Measurements from ENCODE around the gene MACO1.
"Not testable (repeated sequence)": the region's sequence is repeated elsewhere in the genome, so short reads cannot be mapped to it uniquely, and the experiment has no call there.

MACO1 gene

DNA sequence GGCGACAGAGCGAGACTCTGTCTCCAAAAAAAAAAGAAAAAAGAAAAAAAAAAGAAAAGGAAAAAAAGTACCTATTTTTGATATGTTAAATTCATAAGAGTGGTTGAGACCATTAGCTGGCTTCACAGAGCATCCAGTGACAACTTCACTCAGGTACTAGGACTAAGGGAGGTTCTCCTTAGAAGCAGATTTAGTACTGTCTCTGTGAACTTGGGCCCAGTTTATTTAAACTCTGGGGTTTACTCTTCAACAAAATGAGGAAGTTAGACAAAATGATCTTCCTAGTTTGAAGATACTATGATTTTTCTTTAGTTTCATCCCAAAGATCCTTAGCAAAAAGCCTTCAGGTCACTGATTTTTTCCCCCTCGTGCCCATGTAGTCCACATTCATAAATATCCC, 21.2 kb downstream of the MACO1 start:
- no peak overlapping the region for H3K4me3 ChIP-seq (replicated peaks; ENCODE audit: low read depth, low read length)
- 0 out of 2 replicates have a peak, but pooled peaks cover 1% of the 10 kb centered on the region for H3K36me3 ChIP-seq (ENCODE audit: control insufficient read depth, insufficient read depth, low read length)
- DNase-seq (ENCODE audit: extremely low read depth, insufficient read length), result no peak
- H3K27me3 ChIP-seq (replicated peaks; ENCODE audit: control insufficient read depth, insufficient read depth, low read length), result no peaks in the 10 kb centered on the region
- TF ChIP-seq, protein P1, sequence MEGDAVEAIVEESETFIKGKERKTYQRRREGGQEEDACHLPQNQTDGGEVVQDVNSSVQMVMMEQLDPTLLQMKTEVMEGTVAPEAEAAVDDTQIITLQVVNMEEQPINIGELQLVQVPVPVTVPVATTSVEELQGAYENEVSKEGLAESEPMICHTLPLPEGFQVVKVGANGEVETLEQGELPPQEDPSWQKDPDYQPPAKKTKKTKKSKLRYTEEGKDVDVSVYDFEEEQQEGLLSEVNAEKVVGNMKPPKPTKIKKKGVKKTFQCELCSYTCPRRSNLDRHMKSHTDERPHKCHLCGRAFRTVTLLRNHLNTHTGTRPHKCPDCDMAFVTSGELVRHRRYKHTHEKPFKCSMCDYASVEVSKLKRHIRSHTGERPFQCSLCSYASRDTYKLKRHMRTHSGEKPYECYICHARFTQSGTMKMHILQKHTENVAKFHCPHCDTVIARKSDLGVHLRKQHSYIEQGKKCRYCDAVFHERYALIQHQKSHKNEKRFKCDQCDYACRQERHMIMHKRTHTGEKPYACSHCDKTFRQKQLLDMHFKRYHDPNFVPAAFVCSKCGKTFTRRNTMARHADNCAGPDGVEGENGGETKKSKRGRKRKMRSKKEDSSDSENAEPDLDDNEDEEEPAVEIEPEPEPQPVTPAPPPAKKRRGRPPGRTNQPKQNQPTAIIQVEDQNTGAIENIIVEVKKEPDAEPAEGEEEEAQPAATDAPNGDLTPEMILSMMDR (IDR thresholded peaks at IDR 0.05; ENCODE audit: insufficient read depth, low read length, poor library complexity, severe bottlenecking), result no peak

DNA sequence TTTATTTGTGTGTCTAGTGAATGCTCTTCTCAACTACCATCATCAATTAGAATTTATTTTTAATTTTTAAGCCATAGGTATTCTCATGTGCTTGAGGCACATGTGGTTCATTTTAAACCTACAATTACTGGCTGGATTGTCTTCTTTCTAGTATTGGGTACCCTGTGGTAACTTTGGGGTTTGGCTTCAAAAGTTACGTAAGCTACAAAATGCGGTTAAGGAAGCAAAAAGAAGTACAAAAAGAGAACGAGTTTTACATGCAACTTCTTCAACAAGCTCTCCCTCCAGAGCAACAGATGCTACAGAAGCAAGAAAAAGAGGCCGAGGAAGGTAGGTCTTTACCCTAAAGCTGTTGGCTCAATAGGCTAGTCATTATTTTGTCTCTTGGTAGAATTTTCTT, 25.8 kb downstream of the MACO1 start:
- DNase-seq (ENCODE audit: extremely low read depth, insufficient read length), result no peak
- Histone ChIP-seq H3K27me3 (replicated peaks; ENCODE audit: control insufficient read depth, insufficient read depth, low read length) (no peaks in the 10 kb centered on the region), H3K36me3 (ENCODE audit: control insufficient read depth, insufficient read depth, low read length) (peaks cover 7% of the 10 kb centered on the region), H3K4me3 (replicated peaks; ENCODE audit: low read depth, low read length) (no peak overlapping the region)
- TF ChIP-seq, protein P1 (IDR thresholded peaks at IDR 0.05; ENCODE audit: insufficient read depth, low read length, poor library complexity, severe bottlenecking), result no peak

DNA sequence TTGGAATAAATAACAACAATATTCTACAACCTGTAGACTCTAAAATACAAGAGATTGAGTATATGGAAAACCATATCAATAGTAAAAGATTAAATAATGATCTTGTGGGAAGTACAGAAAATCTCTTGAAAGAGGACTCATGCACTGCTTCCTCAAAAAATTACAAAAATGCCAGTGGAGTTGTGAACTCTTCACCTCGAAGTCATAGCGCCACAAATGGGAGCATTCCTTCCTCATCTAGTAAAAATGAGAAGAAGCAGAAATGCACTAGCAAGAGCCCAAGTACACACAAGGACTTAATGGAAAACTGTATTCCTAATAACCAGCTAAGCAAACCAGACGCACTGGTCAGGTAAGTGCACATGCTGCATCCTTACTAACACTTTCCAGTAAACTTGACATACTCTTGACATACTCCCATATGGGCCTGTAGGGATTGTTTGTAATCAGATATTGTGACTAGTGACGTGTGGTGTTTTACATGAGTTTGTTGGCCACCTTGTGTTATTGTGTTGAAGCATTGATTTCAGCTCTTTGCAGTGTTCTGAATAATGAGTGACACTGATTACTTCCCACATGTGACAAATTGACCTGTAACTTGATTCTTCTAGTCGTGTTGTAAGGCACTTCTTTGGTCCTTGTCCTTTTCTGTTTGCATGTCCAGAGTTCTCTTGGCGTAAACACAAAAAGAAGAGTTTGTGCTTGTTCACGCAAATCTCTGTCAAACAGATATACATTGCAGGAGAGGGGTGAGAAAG, 28.0 kb downstream of the MACO1 start:
- TF ChIP-seq, protein P1 (IDR thresholded peaks at IDR 0.05; ENCODE audit: insufficient read depth, low read length, poor library complexity, severe bottlenecking), result no peak
- peaks cover 7% of the 10 kb centered on the region for H3K36me3 ChIP-seq (ENCODE audit: control insufficient read depth, insufficient read depth, low read length)
- DNase-seq (ENCODE audit: extremely low read depth, insufficient read length), result no peak
- H3K4me3 ChIP-seq (replicated peaks; ENCODE audit: low read depth, low read length), result no peak overlapping the region
- H3K27me3 ChIP-seq (replicated peaks; ENCODE audit: control insufficient read depth, insufficient read depth, low read length), result no peaks in the 10 kb centered on the region

DNA sequence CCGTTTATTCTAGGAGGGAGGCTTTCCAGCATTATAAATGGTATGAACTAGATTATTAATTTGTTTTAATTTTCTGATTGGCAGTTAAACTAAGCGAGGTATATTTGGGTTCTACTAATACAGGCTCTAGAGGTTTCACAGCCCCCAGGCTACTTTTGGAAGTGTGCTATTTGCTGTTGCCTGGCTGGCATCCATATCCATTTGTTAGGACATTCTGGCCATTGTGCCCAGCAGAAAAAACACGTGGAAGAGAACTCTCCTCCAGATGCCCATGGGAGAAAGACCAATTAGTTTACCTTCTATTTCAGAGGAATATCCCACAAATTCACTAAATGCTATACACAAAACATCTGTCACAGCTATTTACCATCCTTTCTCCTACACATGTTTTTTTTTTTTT, 29.3 kb downstream of the MACO1 start:
- Histone ChIP-seq H3K4me3 (replicated peaks; ENCODE audit: low read depth, low read length) (no peak overlapping the region), H3K36me3 (ENCODE audit: control insufficient read depth, insufficient read depth, low read length) (peaks cover 7% of the 10 kb centered on the region)
- DNase-seq (ENCODE audit: extremely low read depth, insufficient read length), result no peak

DNA sequence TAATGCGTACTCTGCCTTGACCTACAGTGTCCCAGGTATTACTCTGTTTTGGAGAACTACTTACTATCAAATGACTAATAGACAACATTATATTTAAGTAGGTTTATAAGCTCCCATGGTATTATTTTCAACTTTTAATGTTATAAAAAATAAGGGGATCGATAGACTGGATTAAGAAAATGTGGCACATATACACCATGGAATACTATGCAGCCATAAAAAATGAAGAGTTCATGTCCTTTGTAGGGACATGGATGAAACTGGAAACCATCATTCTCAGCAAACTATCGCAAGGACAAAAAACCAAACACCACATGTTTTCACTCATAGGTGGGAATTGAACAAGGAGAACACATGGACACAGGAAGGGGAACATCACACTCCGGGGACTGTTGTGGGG, 30.1 kb downstream of the MACO1 start:
- H3K27me3 ChIP-seq (replicated peaks; ENCODE audit: control insufficient read depth, insufficient read depth, low read length); DNase-seq (ENCODE audit: extremely low read depth, insufficient read length); H3K36me3 ChIP-seq (ENCODE audit: control insufficient read depth, insufficient read depth, low read length); H3K4me3 ChIP-seq (replicated peaks; ENCODE audit: low read depth, low read length): not testable (repeated sequence)

More for the DNA sequence above, 29.3 kb downstream of the MACO1 start:
- no peaks in the 10 kb centered on the region for H3K27me3 ChIP-seq (replicated peaks; ENCODE audit: control insufficient read depth, insufficient read depth, low read length)
- TF ChIP-seq, protein P1 (IDR thresholded peaks at IDR 0.05; ENCODE audit: insufficient read depth, low read length, poor library complexity, severe bottlenecking), result no peak

DNA sequence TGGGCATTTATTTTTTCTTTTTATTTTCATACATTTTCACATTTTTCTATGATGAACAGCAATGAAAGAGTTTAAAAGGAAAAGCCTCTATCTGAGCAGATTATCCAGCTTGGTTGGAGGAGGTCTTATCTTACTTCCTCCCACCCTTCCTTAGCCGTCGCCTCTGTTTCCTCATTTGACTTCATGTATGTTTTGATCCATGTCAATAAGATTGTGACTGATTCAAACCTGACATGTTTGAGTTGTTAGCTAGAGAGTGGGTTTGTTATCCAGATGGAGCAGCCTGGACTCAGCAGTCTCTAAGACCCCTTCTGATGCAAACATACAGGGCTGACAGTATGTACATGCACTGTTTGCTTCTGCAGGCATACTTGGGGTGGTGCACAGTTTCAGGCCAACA, 31.2 kb downstream of the MACO1 start:
- H3K27me3 ChIP-seq (replicated peaks; ENCODE audit: control insufficient read depth, insufficient read depth, low read length), result no peaks in the 10 kb centered on the region
- H3K4me3 ChIP-seq (replicated peaks; ENCODE audit: low read depth, low read length), result no peak overlapping the region
- H3K36me3 ChIP-seq (ENCODE audit: control insufficient read depth, insufficient read depth, low read length), result peaks cover 5% of the 10 kb centered on the region
- DNase-seq (ENCODE audit: extremely low read depth, insufficient read length), result no peak
- TF ChIP-seq, protein P1 (IDR thresholded peaks at IDR 0.05; ENCODE audit: insufficient read depth, low read length, poor library complexity, severe bottlenecking), result no peak
